ENCODE data around the gene IGDCC3. TPM values are rescaled to one million over a fixed set of nuclear protein-coding genes. Genes with fewer than 3 reads are reported as not detected.

Gene IGDCC3
- total RNA-seq, 1 experiment from 2014 or later = not detected

DNA sequence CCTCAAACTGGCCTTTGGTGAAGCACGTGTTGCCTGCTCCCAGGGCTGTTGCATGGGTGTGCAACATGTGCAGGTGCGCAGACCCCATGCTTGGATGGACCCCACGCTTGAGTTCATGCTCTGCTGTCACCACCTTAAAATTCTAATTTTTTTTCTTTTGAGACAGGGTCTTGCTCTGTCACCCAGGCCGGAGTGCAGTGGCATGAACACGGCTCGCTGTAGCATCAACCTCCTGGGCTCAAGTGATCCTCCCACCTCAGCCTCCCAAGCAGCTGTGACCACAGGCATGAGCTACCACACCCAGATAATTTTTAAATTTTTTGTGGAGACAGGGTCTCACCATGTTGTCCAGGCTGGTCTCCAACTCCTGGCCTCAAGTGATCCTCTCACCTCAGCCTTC lies 9.1 kb upstream of the IGDCC3 start:
- Mint-ChIP-seq H3K27me3 (ENCODE audit: unreplicated experiment) (peaks cover 82% of the 10 kb centered on the region), H3K27ac (ENCODE audit: unreplicated experiment) (no peak overlapping the region)

DNA sequence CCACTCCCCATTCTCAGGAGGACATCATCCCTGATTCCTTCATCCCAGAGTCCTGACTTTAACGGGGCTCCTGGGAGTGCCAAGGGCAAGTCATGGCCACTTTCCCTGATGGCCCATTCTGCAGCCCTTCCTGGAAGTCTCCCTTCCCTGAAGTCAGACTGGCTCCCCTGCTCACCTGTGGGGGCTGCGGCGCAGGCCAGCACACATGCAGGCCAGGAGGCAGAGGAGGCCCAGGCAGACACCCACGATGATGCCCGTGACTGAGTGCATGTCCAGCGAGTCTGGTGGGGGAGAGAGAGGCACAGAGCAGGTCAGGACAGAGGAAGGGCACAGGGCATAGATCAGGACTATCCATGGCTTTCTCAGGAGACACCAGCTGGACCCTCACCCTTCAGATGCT lies 8.6 kb upstream of the IGDCC3 start:
- Mint-ChIP-seq H3K36me3 (ENCODE audit: insufficient read depth, unreplicated experiment) (no peaks in the 10 kb centered on the region), H3K9me3 (ENCODE audit: low read depth, unreplicated experiment) (no peaks in the 10 kb centered on the region), H3K27me3 (ENCODE audit: unreplicated experiment) (peaks cover 82% of the 10 kb centered on the region), H3K4me3 (ENCODE audit: low read depth, unreplicated experiment) (no peak overlapping the region), H3K27ac (ENCODE audit: unreplicated experiment) (no peak overlapping the region), H3K4me1 (ENCODE audit: low read depth, unreplicated experiment) (no peaks in the 10 kb centered on the region)
- no peak for DNase-seq
- TF ChIP-seq, protein P1, sequence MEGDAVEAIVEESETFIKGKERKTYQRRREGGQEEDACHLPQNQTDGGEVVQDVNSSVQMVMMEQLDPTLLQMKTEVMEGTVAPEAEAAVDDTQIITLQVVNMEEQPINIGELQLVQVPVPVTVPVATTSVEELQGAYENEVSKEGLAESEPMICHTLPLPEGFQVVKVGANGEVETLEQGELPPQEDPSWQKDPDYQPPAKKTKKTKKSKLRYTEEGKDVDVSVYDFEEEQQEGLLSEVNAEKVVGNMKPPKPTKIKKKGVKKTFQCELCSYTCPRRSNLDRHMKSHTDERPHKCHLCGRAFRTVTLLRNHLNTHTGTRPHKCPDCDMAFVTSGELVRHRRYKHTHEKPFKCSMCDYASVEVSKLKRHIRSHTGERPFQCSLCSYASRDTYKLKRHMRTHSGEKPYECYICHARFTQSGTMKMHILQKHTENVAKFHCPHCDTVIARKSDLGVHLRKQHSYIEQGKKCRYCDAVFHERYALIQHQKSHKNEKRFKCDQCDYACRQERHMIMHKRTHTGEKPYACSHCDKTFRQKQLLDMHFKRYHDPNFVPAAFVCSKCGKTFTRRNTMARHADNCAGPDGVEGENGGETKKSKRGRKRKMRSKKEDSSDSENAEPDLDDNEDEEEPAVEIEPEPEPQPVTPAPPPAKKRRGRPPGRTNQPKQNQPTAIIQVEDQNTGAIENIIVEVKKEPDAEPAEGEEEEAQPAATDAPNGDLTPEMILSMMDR (IDR thresholded peaks at IDR 0.05; ENCODE audit: unreplicated experiment) = no peak
- intact Hi-C loops (cut with micrococcal nuclease; ENCODE audit: unreplicated experiment) = no loop called here
- BruUV-seq (replicated peaks) = no TSS peak
- CTCF ChIA-PET = interaction anchor here (1.4 to 2.2 kb wide), 2 partner anchors 15 to 48 kb away, joined by 4 to 5 read pairs; no protein-coding TSS in a partner anchor

More for the DNA sequence above, 9.1 kb upstream of the IGDCC3 start:
- H3K4me1 Mint-ChIP-seq (ENCODE audit: low read depth, unreplicated experiment) = no peaks in the 10 kb centered on the region
- no peak for DNase-seq
- H3K9me3 Mint-ChIP-seq (ENCODE audit: low read depth, unreplicated experiment) = no peaks in the 10 kb centered on the region
- CTCF ChIA-PET = interaction anchor here (1.4 kb wide), 1 partner anchor 48 kb away, joined by 5 read pairs; no protein-coding TSS in a partner anchor
- intact Hi-C loops (cut with micrococcal nuclease; ENCODE audit: unreplicated experiment) = no loop called here
- no peaks in the 10 kb centered on the region for H3K36me3 Mint-ChIP-seq (ENCODE audit: insufficient read depth, unreplicated experiment)
- no peak overlapping the region for H3K4me3 Mint-ChIP-seq (ENCODE audit: low read depth, unreplicated experiment)
- TF ChIP-seq, protein P1 (IDR thresholded peaks at IDR 0.05; ENCODE audit: unreplicated experiment) = no peak
- no TSS peak for BruUV-seq (replicated peaks)

DNA sequence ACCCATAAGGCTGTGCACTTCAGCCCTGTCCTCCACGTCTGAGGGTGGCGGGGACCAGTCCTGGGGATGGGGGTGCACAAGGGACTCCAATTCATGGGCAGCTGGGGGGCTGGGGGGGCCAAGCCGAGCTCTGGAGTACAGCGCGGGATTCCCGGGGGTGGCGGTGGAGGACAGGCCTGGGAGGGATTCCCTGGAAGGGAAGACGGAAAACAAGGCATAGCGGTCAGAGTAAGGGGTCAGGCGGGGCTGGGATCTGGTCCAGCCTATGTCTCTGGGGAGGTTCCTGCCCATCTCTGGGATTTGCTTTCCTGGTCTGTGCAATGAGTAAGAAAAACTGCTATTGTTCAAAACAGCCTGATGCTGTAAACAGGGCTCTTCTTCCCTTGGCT lies 8.1 kb upstream of the IGDCC3 start:
- TF ChIP-seq, protein P1 (IDR thresholded peaks at IDR 0.05; ENCODE audit: unreplicated experiment) = no peak
- peak overlapping the region; percentile 53 for H3K4me3 Mint-ChIP-seq (ENCODE audit: low read depth, unreplicated experiment)
- no peaks in the 10 kb centered on the region for H3K9me3 Mint-ChIP-seq (ENCODE audit: low read depth, unreplicated experiment)
- no peak overlapping the region for H3K27ac Mint-ChIP-seq (ENCODE audit: unreplicated experiment)
- peaks cover 82% of the 10 kb centered on the region for H3K27me3 Mint-ChIP-seq (ENCODE audit: unreplicated experiment)
- intact Hi-C loops (cut with micrococcal nuclease; ENCODE audit: unreplicated experiment) = loop anchor here (1.0 kb wide), 1 partner anchor 68 kb away; no protein-coding TSS in a partner anchor
- no peaks in the 10 kb centered on the region for H3K36me3 Mint-ChIP-seq (ENCODE audit: insufficient read depth, unreplicated experiment)
- DNase-seq = no peak
- BruUV-seq (replicated peaks) = no TSS peak
- no peaks in the 10 kb centered on the region for H3K4me1 Mint-ChIP-seq (ENCODE audit: low read depth, unreplicated experiment)
- CTCF ChIA-PET = interaction anchor here (0.7 to 3.3 kb wide), 4 partner anchors 15 to 812 kb away, joined by 3 to 55 read pairs (median 4); no protein-coding TSS in a partner anchor

DNA sequence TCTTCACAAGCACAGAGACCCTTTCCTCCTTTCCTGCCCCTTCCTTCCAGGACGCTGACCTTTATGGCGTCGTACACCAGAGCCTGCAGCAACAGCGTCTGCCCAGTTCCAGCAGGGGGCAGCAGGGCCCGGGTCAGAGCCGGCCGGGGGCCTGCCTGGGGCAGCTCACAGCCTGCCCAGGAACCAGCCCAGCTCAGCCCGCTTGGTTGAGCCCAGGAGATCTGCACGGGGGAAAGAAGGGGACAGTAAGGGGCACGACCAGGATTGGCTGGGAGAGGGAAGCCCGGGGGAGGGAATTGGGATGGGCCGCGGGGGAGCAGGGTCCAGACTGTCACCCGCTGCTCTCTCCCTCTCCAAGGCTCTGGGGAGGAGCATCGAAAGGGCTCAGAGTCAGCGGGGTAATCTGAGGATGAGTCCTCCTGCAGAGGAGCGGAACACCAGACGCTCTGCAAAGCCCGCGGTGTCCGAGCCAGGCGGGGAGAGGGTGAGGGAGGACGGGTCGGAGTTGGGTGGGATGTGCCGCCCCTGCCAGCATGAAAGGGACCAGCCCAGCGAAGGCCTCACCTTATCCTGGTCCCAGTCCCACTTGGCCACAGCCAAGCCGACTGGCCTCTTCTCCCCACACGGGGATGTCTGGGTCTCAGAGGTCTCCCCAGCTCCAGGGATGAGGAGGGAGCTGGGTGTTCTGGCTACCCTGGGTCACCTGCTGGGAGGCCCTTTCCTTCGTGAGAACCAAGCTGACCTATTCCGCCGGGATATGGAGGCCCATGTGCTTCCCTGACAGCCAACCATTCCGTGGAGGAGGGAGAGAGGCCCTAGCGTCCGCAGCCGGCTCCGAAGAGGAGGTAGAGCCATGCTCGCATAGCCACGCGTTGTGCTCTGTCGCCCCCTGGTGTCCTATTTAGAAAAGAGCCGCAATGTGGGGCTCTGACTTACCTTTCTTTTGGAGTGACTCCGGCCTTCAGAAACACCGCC lies 7.4 kb upstream of the IGDCC3 start:
- DNase-seq = peak; percentile 91
- H3K4me1 Mint-ChIP-seq (ENCODE audit: low read depth, unreplicated experiment) = no peaks in the 10 kb centered on the region
- BruUV-seq (replicated peaks) = no TSS peak
- TF ChIP-seq, protein P1 (IDR thresholded peaks at IDR 0.05; ENCODE audit: unreplicated experiment) = peak; percentile 89
- intact Hi-C loops (cut with micrococcal nuclease; ENCODE audit: unreplicated experiment) = loop anchor here (1.0 kb wide), 1 partner anchor 67 kb away; no protein-coding TSS in a partner anchor
- peak overlapping the region; percentile 53 for H3K4me3 Mint-ChIP-seq (ENCODE audit: low read depth, unreplicated experiment)
- no peaks in the 10 kb centered on the region for H3K9me3 Mint-ChIP-seq (ENCODE audit: low read depth, unreplicated experiment)
- H3K27me3 Mint-ChIP-seq (ENCODE audit: unreplicated experiment) = peaks cover 82% of the 10 kb centered on the region
- no peak overlapping the region for H3K27ac Mint-ChIP-seq (ENCODE audit: unreplicated experiment)
- no peaks in the 10 kb centered on the region for H3K36me3 Mint-ChIP-seq (ENCODE audit: insufficient read depth, unreplicated experiment)
- CTCF ChIA-PET = interaction anchor here (0.7 to 3.3 kb wide), 5 partner anchors 16 to 813 kb away, joined by 3 to 55 read pairs (median 4); partner anchors contain the start of gene RNU5B-1

Data from Calu3 (cell line).